ENCODE data around the gene GALNT2.

Gene GALNT2

DNA sequence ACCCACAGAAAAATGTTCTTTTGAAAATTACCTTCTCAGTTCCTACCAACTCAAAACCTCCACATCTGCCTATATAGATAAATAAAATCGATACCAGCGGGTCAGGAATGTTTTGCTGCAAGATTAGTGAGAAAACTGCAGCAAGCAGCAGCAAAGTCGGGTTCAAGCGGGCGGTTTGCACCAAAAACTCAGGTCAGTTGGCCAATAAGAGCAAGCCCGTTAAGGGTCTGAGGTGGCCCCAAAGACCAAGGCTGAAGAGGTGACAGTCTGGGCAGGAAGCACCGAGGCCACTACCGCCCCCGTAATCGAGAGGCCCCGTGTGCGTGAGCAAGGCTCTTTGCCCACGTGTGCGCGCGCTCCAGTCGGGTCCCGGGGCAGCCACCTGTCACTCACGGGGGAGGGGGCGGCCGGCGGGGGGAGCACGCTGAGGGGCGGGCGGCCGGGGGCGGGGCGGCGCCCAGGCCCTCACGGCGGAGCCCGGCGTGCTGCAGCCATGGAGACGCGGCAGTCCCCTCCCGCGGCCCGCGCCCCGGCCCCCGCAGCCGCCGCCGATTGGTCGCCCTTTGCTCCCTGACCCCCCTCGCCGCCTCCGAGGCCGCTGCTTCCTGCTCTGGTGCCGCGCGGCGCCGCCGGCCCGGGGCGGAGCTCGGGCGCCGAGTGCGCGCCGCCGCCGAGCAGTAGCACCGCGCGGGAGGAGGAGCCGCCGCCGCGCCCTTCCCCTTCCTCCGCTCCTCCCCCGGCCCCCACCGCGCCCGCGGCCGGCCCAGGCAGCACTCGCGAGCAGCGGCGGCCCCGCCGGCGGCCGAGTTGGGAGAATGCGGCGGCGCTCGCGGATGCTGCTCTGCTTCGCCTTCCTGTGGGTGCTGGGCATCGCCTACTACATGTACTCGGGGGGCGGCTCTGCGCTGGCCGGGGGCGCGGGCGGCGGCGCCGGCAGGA, at the start of gene GALNT2:
Gene GALNT2, plus strand, starts transcription at position 773 of the 939 bp plus-strand sequence. Its CDS starts 43 bp downstream, at position 816.
- no peak for FAIRE-seq
- peak; percentile 88 for DNase-seq (ENCODE audit: insufficient read length, low spot score)
- TF ChIP-seq POLR2A (IDR thresholded peaks at IDR 0.05; ENCODE audit: low read depth, low read length) = peak; percentile 88

DNA sequence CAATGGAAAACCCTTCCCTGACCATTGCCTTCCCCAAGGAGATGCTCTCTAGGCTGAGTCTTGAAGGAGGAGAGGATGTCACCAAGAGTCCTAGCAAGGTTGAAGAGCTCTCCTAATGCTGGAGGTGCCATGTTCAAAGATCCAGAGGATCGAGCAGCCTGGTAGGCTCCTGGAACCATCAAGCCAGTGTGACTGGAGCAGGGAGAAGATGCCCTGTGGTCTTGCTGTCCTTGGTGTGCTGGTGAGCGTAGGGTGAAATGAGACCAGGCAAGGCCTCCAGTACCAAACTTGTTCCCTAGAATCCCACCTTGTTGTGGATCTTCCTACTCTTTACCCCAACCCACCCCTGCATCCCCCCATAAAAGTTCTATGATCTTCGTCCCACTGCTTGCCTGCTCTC, 46.6 kb upstream of the GALNT2 start:
- TF ChIP-seq POLR2A (IDR thresholded peaks at IDR 0.05; ENCODE audit: low read depth, low read length) = no peak
- no peak for FAIRE-seq
- DNase-seq (ENCODE audit: insufficient read length, low spot score) = no peak

GRCh38 chr1:230022666-230023380, 44.2 kb upstream of the GALNT2 start:
- DNase-seq (ENCODE audit: insufficient read length, low spot score) (no peak), FAIRE-seq (no peak)
- no peak for TF ChIP-seq POLR2A (IDR thresholded peaks at IDR 0.05; ENCODE audit: low read depth, low read length)

DNA sequence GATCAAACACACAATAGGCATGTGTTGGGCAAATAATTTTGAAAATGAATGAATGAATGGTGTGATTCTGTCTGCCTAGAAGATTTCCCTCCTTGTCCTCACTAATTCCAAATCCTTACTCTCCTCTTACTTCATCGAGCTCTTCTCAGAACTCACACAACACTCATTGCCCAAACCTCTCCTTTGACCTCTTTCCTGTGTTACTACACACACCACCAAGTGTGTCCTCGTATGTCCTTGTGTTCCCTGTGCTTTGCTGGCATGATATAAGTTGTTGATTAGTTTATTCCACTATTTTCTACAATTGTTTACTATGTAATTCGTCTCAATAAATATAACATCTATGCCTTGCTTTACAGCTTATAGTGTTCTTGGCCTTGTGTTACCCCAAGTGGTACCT, 41.4 kb upstream of the GALNT2 start:
- TF ChIP-seq POLR2A (IDR thresholded peaks at IDR 0.05; ENCODE audit: low read depth, low read length) = no peak
- no peak for FAIRE-seq
- DNase-seq (ENCODE audit: insufficient read length, low spot score) = no peak

DNA sequence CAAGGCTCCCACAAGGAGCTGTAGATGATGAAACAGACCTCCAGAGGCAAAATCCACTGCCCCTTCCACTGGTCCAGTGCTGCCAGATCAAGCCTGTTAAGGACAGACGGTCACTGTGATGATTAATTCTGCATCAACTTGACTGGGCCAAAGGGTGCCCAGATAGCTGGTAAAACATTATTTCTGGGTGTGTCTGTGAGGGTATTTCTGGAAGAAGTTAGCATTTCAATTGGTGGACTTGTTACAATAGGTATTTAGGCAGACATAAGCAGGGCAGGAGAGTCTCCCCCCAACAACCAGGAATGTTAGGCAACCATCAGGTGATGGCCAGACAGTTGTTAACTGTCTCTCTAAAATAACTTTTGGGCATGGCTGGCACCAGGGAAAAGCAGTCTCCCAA, 40.9 kb upstream of the GALNT2 start:
- FAIRE-seq (no peak), DNase-seq (ENCODE audit: insufficient read length, low spot score) (no peak)
- TF ChIP-seq POLR2A (IDR thresholded peaks at IDR 0.05; ENCODE audit: low read depth, low read length) = no peak

DNA sequence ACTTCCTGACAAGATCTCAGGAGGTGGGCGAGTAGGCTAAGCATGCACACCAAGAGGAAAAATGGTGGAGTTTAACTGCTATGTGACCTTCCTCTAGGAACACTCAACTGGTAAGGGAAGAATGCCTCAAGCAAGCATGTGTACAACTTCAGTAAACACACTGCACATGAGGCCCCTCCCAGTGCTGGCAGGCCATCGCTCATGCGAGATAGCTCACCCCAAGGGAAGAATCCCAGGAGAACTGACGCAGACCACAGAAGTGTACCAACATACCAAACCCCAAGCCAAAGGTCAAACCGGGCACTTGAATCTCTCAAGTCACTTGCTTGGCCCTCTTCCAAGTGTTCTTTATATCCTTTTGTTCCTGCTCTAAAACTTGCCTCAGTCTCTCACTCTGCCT, 40.5 kb upstream of the GALNT2 start:
- FAIRE-seq = no peak

DNA sequence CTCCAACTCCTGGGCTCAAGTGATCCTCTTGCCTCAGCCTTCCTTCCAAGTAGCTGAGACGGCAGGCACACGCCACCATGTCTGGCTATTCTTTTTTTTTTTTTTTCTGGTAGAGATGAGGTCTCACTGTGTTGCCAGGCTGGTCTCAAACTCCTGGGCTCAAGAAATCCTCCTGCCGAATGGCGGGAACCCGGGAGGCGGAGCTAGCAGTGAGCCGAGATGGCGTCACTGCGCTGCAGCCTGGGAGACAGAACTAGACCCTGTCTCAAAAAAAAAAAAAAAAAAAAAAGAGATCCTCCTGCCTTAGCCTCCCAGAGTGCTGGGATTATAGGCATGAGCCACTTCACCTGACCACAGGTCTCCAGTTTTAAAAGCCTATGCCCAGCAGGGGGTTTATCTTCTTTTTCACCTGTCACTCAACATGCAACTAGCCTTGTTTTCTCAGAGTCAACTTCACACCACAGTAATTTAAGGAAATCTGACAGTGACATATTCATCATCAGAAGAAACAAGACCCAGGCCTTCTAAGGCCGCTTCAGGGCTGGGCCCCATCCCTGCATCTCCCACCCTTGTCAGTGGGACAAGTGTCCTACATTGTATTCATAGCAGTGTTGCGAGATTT, 38.3 kb upstream of the GALNT2 start:
- FAIRE-seq (no peak), DNase-seq (ENCODE audit: insufficient read length, low spot score) (no peak)
- TF ChIP-seq POLR2A (IDR thresholded peaks at IDR 0.05; ENCODE audit: low read depth, low read length) = no peak

More for the DNA sequence above, 40.5 kb upstream of the GALNT2 start:
- no peak for DNase-seq (ENCODE audit: insufficient read length, low spot score)
- no peak for TF ChIP-seq POLR2A (IDR thresholded peaks at IDR 0.05; ENCODE audit: low read depth, low read length)

DNA sequence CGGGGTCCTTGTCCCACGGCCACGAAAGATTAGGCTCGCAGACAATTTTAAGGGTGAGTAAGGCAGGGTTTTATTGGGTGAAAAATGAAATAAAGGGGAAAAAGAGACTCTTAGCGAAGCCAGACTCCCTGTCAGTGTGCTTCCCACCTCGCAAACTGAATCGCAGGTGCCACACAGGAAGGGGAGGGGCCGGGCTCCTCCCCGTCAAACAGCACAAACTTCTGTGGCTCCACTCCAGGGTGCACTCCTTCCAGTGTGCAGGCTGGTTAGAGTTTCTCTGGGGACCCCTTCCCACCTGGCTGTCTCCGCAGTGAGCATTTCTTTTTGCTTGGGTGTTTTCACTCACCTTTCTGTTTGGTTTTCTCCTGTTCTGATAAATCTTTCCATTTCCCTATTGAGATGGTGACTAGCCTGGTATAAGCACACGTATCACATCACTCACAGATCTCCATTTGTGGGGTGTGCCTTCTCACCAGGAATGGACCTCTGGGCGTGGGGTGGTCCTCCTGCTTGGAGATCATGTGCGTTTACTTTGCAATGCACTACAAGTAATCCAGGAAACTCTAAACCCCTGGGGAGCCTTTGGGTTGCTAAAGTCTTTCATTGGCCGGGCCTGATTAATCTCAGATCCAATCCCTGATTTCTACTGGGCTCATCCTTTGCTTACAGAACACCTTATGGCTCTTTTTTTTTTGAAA, 37.6 kb upstream of the GALNT2 start:
- FAIRE-seq (no peak), DNase-seq (ENCODE audit: insufficient read length, low spot score) (no peak)
- no peak for TF ChIP-seq POLR2A (IDR thresholded peaks at IDR 0.05; ENCODE audit: low read depth, low read length)

DNA sequence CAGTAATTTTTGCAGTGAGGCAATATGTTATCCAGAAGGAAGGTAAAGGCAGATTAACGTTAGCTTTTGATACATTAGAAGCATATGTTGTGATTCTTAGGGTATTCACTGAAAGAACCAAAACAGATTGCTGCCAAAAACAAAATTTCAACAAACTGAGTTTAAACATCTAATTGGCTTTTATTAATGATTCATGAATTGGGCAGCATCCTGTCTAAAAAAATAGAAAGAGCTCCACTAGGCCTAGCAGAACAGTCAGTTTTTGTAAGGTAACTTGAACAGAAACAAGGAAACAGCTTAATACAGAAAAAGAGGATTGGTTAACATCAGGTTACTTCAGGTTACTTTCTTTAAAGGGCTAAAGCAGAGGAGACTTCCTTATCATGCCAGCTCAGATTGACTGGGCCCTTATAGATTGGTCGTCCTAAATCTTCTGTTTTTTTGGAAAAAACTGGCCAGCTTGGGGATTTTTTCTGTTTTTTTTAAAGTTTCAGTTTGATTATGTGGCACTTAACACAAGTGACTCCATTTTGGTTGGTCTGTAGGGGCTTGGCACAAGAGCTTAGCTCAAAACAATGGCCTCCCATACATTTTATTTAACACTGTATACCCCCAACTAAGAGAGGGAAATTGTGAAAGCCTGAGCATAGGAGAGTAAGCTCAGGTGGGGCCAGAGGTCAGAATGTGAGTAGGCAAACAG, 36.8 kb upstream of the GALNT2 start:
- no peak for DNase-seq (ENCODE audit: insufficient read length, low spot score)
- no peak for FAIRE-seq
- TF ChIP-seq POLR2A (IDR thresholded peaks at IDR 0.05; ENCODE audit: low read depth, low read length) = no peak

GRCh38 chr1:230031131-230031530, 35.9 kb upstream of the GALNT2 start:
- FAIRE-seq = no peak
- no peak for TF ChIP-seq POLR2A (IDR thresholded peaks at IDR 0.05; ENCODE audit: low read depth, low read length)
- DNase-seq (ENCODE audit: insufficient read length, low spot score) = no peak

DNA sequence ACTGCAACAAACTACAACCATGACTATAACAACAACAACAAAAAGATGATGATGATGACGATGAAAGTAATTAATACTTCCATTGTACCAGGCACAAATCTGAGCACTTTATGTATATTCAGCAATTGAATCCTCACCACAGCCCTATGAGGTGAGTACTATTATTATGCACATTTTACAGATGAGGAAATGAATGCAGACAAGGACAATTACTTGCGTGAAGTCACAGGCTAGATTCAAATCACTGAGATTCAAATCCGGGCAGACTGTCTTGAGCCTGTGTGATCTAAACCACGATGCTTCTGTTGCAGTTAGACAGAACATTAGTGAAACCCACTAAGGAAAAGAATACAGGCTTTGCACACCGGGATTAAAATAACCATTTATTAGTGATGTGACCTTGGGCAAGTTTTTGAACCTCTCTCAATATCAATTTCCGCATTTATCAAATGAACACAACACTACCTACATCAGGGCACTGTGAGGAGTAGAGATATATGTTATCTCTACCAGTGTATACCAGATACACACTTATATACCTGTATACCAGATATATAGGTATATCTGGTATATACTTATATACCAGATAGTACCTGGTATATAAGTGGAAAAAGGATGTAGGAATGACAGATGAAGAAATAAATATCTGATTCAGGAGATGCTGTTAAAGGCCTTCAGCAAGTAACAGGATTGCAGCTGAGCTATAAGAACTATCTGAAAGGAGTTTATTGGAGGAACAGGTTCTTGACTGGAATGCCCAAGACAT, 34.3 kb upstream of the GALNT2 start:
- FAIRE-seq (no peak), DNase-seq (ENCODE audit: insufficient read length, low spot score) (no peak)
- no peak for TF ChIP-seq POLR2A (IDR thresholded peaks at IDR 0.05; ENCODE audit: low read depth, low read length)

GRCh38 chr1:230037261-230037660, 29.8 kb upstream of the GALNT2 start:
- DNase-seq (ENCODE audit: insufficient read length, low spot score) (no peak), FAIRE-seq (no peak)
- TF ChIP-seq POLR2A (IDR thresholded peaks at IDR 0.05; ENCODE audit: low read depth, low read length) = no peak
